Kasumi-1 (cell line): ENCODE data around the gene FCHSD1.

Experiments
- DNase-seq, 2 experiments: peaks; one replicate each; lab custom pipeline; 2025; lab: John Stamatoyannopoulos, UW

The FCHSD1 gene

GRCh38 chr5:141650851-141651727, at the start of gene FCHSD1:
FCHSD1 (minus strand) TSS chr5:141651418; CDS start chr5:141651368, 50 bp downstream.
- DNase-seq = peak; percentile 50 to 58

GRCh38 chr5:141697586-141697985, 46.4 kb upstream of the FCHSD1 start:
- DNase-seq = no peak

- no peak for DNase-seq
Measured at GRCh38 chr5:141696431-141696830, 45.2 kb upstream of the FCHSD1 start.

GRCh38 chr5:141695627-141696215, 44.5 kb upstream of the FCHSD1 start:
- no peak for DNase-seq

- DNase-seq = no peak
Measured at GRCh38 chr5:141694479-141694878, 43.3 kb upstream of the FCHSD1 start.

GRCh38 chr5:141692919-141693725, 41.9 kb upstream of the FCHSD1 start:
- DNase-seq = no peak

- DNase-seq = no peak
Measured at GRCh38 chr5:141692533-141692888, 41.3 kb upstream of the FCHSD1 start.

- peak; percentile 72 to 81 for DNase-seq
Measured at GRCh38 chr5:141691867-141692532, 40.8 kb upstream of the FCHSD1 start.

- DNase-seq = no peak
Measured at GRCh38 chr5:141691286-141691866, 40.2 kb upstream of the FCHSD1 start.

- DNase-seq = no peak
Measured at GRCh38 chr5:141686648-141687416, 35.6 kb upstream of the FCHSD1 start.

- DNase-seq = no peak
Measured at GRCh38 chr5:141685591-141685990, 34.4 kb upstream of the FCHSD1 start.

GRCh38 chr5:141683596-141684141, 32.5 kb upstream of the FCHSD1 start:
- no peak for DNase-seq

GRCh38 chr5:141681695-141682641, 30.8 kb upstream of the FCHSD1 start, which contains the start of gene ARAP3:
ARAP3 (minus strand) TSS chr5:141682230; CDS start chr5:141680486, 1,744 bp downstream.
- peak; percentile 40 to 61 for DNase-seq

GRCh38 chr5:141681295-141681694, 30.1 kb upstream of the FCHSD1 start:
- no peak for DNase-seq

- no peak for DNase-seq
Measured at GRCh38 chr5:141680751-141681201, 29.6 kb upstream of the FCHSD1 start.

- no peak for DNase-seq
Measured at GRCh38 chr5:141680178-141680577, 29.0 kb upstream of the FCHSD1 start.

- DNase-seq = peak; percentile 34 to 37
Measured at GRCh38 chr5:141677415-141677814, 26.2 kb upstream of the FCHSD1 start.

- no peak for DNase-seq
Measured at GRCh38 chr5:141675672-141676071, 24.5 kb upstream of the FCHSD1 start.

GRCh38 chr5:141674747-141675146, 23.5 kb upstream of the FCHSD1 start:
- no peak for DNase-seq
